Measurements from ENCODE around the gene RO60.

DNA sequence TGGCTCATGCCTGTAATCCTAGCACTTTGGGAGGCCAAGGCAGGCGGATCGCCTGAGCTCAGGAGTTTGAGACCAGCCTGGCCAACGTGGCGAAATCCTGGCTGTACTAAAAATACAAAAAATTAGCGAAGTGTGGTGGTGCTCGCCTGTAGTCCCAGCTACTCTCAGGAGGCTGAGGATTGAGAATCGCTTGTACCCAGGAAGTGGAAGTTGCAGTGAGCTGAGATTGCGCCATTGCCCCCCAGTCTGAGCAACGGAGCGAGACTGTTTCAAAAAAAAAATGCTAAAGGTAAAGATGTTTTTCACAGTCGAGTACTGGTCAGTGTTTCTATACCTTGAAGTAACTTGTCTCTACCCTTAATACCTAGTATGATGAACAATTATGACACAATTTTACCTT lies 34.7 kb downstream of the RO60 start:
- TF ChIP-seq POLR2AphosphoS5 (IDR thresholded peaks at IDR 0.05; ENCODE audit: low read depth) = no peak
- TF ChIP-seq, protein P1, sequence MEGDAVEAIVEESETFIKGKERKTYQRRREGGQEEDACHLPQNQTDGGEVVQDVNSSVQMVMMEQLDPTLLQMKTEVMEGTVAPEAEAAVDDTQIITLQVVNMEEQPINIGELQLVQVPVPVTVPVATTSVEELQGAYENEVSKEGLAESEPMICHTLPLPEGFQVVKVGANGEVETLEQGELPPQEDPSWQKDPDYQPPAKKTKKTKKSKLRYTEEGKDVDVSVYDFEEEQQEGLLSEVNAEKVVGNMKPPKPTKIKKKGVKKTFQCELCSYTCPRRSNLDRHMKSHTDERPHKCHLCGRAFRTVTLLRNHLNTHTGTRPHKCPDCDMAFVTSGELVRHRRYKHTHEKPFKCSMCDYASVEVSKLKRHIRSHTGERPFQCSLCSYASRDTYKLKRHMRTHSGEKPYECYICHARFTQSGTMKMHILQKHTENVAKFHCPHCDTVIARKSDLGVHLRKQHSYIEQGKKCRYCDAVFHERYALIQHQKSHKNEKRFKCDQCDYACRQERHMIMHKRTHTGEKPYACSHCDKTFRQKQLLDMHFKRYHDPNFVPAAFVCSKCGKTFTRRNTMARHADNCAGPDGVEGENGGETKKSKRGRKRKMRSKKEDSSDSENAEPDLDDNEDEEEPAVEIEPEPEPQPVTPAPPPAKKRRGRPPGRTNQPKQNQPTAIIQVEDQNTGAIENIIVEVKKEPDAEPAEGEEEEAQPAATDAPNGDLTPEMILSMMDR (IDR thresholded peaks at IDR 0.05; ENCODE audit: insufficient read depth, low read length) = no peak
- TF ChIP-seq GABPA (IDR thresholded peaks at IDR 0.05; ENCODE audit: low read depth) = no peak
- TF ChIP-seq REST (IDR thresholded peaks at IDR 0.05; ENCODE audit: insufficient replicate concordance, low read depth) = no peak
